HG03095 (cell line): ENCODE results near the gene COX19.

ENCODE experiments used
- ATAC-seq: cut with Tn5 transposase; IDR thresholded peaks from one replicate; pipeline ENCODE4 v1.9.1; 2021; ENCODE audit warnings: moderate library complexity; ENCODE audit not compliant: unreplicated experiment

Gene COX19

DNA sequence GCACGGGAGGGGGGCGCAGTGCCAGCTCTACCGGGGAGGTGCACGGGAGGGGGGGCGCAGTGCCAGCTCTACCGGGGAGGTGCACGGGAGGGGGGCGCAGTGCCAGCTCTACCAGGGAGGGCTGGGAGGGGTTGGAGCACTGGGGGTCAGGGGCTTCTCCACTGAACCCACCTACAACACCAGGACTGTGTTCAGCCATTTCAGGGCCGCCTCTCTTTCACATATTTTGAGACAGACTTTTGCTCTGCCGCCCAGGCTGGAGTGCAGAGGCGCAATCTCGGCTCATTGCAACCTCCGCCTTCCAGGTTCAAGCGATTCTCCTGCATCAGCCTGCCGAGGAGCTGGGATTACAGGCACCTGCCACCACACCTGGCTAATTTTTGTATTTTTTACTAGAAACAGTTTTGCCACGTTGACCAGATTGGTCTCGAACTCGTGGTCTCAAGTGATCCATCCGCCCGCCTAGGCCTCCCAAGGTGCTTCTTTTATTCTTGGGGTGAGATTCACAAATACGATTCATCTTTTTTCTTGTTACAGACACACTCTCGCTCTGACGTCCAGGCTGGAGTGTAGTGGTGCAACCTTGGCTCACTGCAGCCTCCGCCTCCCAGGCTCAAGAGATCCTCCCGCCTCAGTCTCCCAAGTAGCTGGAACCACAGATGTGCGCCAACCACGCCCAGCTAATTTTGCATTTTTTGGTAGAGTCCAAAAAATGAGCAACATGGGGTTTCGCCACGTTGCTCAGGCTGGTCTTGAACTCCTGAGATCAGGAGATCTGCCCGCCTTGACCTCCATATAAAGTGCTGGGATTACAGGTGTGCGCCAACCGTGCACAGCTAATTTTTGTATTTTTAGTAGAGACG is 57.9 kb downstream of the COX19 start:
- ATAC-seq: no peak

DNA sequence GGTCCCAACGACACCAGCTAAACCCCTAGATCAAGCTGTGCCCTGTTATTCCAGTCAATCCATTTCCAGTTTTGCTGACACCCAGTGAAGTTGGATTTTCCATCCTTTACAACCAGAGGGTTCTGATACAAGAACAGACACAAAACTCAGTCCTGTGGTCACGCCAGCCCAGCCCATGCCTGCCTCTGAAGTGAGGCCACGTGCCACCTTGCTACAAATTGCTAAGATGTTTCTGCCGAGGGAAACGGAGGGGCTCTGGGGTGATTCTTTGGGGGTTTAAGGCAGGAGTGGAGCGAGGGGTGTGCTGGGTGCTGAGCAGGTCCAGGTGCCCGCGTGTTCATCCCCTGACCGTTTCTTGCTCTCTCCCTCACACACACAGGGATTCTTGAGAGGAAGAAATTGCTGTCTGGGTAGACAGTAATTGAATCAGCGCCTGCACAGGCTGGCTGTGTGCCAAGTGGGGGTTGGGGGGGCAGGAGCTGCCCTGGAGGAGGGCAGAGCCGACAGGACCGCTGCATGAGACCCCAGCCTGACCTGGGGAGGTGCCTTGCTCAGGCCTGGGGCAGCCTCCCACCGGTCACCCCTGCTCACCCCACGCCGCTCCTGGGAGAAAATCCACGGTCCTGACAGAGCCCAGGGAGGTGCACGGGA is 58.9 kb downstream of the COX19 start:
- no peak for ATAC-seq
